K562 (cell line): ENCODE results near the gene CD226. TPM values are rescaled to one million over a fixed set of nuclear protein-coding genes. Genes with fewer than 3 reads are reported as not detected.

Experiments
- ATAC-seq: fragments of 200-7000 bp; cut with Tn5 transposase; 3 replicates; pipeline ENCODE4 v1.9.1; 2020; ENCODE audit warnings: moderate library complexity
- BruUV-seq: library from RNA; stranded (reverse); fragments of 400-500 nt; replicated peaks from 2 replicates; lab custom pipeline; 2021; lab: Mats Ljungman, UMichigan
- CTCF ChIA-PET: fragments of 300-600 bp; formaldehyde crosslinking; extraction: SDS; loops from one replicate; lab custom pipeline; 2021; ENCODE audit warnings: low intra/inter-chr PET ratio; lab: Yijun Ruan, JAX
- POLR2A ChIA-PET: fragments of 300-600, 350-650 bp; sonication (Branson Sonifier 250); formaldehyde crosslinking; extraction: SDS; loops from one replicate; lab custom pipeline; 2021; ENCODE audit warnings: antibody characterized with exemption, inconsistent platforms; lab: Yijun Ruan, JAX
- DNase-seq, 4 experiments: peaks; one replicate each; pipeline versions ENCODE4 v3.0.0 to v3.0.0-alpha.2; 2011 to 2018; ENCODE audit warnings: low spot score in 3 of 4, mixed read lengths in 3 of 4; ENCODE audit errors: extremely low read depth in 1 of 4
- FAIRE-seq: peaks from 2 replicates; lab custom pipeline; 2011; peaks lifted over from hg19 to GRCh38; lab: Jason Lieb, UNC
- H2AFZ ChIP-seq: 2 replicates; pipeline ENCODE4 v1.6.0; 2011; ENCODE audit warnings: low read depth, low read length, control low read depth, inconsistent platforms
- H3K27ac ChIP-seq: fragments of 200-600 bp; 3 replicates; pipeline ENCODE4 v1.8.0; 2011; ENCODE audit warnings: low read depth, mild to moderate bottlenecking, control low read depth, inconsistent platforms, low read length, moderate library complexity, mixed read lengths; ENCODE audit errors: extremely low read depth
- H3K27me3 ChIP-seq, 2 experiments: fragments of 300-600 bp in 1 of 2; 2 replicates in 1 of 2; 3 replicates in 1 of 2; pipeline versions ENCODE4 v1.6.0 to v1.8.0; 2011; ENCODE audit warnings: inconsistent platforms in 2 of 2, low read length in 2 of 2, mild to moderate bottlenecking in 1 of 2, mixed read lengths in 1 of 2, moderate library complexity in 1 of 2; ENCODE audit not compliant: control insufficient read depth in 2 of 2, insufficient read depth in 2 of 2
- H3K36me3 ChIP-seq: fragments of 300-600 bp; 3 replicates; pipeline ENCODE4 v1.8.0; 2011; ENCODE audit warnings: mild to moderate bottlenecking, low read length, inconsistent platforms; ENCODE audit not compliant: control insufficient read depth, insufficient read depth
- H3K4me1 ChIP-seq, 2 experiments: fragments of 200-600 bp in 1 of 2; replicated peaks in 1 of 2; 2 replicates in 1 of 2; 3 replicates in 1 of 2; pipeline versions ENCODE4 v1.5.1 to v1.8.0; 2011; ENCODE audit warnings: inconsistent platforms in 2 of 2, low read length in 2 of 2, mild to moderate bottlenecking in 1 of 2, mixed read lengths in 1 of 2, moderate library complexity in 1 of 2; ENCODE audit not compliant: control insufficient read depth in 2 of 2, insufficient read depth in 2 of 2
- H3K4me2 ChIP-seq: 2 replicates; pipeline ENCODE4 v1.6.1; 2011; ENCODE audit warnings: low read length, control low read depth, inconsistent platforms, mixed read lengths; ENCODE audit not compliant: insufficient read depth
- H3K4me3 ChIP-seq: fragments of 200-600 bp; sonication (generic), shearing (Covaris generic); 2 replicates; pipeline ENCODE4 v1.5.1; 2016; ENCODE audit warnings: control low read depth, inconsistent platforms
- H3K79me2 ChIP-seq: fragments of 200-600 bp; 3 replicates; pipeline ENCODE4 v1.8.0; 2011; ENCODE audit warnings: low read length, inconsistent platforms; ENCODE audit not compliant: control insufficient read depth, insufficient read depth
- H3K9ac ChIP-seq, 2 experiments: 2 replicates each; pipeline versions ENCODE4 v1.6.0 to v1.6.1; 2011; ENCODE audit warnings: low read depth in 2 of 2, low read length in 2 of 2, control low read depth in 1 of 2, inconsistent platforms in 1 of 2, mild to moderate bottlenecking in 1 of 2, mixed read lengths in 1 of 2; ENCODE audit not compliant: insufficient read depth in 1 of 2
- H3K9me1 ChIP-seq: one replicate; pipeline ENCODE4 v1.6.0; 2011; ENCODE audit warnings: inconsistent platforms, mild to moderate bottlenecking, low read length, moderate library complexity; ENCODE audit not compliant: control insufficient read depth, insufficient read depth
- H3K9me3 ChIP-seq: replicated peaks from 2 replicates; pipeline ENCODE4 v1.5.1; 2011; ENCODE audit warnings: low read depth, low read length, inconsistent platforms; ENCODE audit not compliant: control insufficient read depth, insufficient read depth
- H4K20me1 ChIP-seq: replicated peaks from 2 replicates; pipeline ENCODE4 v1.6.1; 2011; ENCODE audit warnings: low read length, inconsistent platforms, mixed read lengths; ENCODE audit not compliant: control insufficient read depth, insufficient read depth
- DACH1 ChIP-seq: fragments of 450-650 bp; IDR thresholded peaks from 2 replicates; pipeline ENCODE4 v1.6.1; 2018; ENCODE audit not compliant: partially characterized antibody
- RERE ChIP-seq: sonication (generic); formaldehyde crosslinking; IDR thresholded peaks from 2 replicates; pipeline ENCODE4 v1.8.0; 2023; ENCODE audit warnings: missing genetic modification reagents, mild to moderate bottlenecking, borderline replicate concordance
- VEZF1 ChIP-seq: fragments of 200-800 bp; sonication (Bioruptor generic); IDR thresholded peaks from 2 replicates; pipeline ENCODE4 v1.6.1; 2017; ENCODE audit warnings: missing genetic modification characterization, missing compliant biosample characterization
- ZNF780A ChIP-seq: fragments of 250-450 bp; sonication (Bioruptor Pico); IDR thresholded peaks from 2 replicates; pipeline ENCODE4 v1.5.0; 2021; ENCODE audit warnings: mild to moderate bottlenecking
- WGBS: fragments of 100-300 bp; shearing (Covaris generic); methylation state at CpG from one replicate; pipeline ENCODE4 v1.1.6; 2016; ENCODE audit warnings: low coverage, mixed read lengths; ENCODE audit not compliant: insufficient coverage; ENCODE audit errors: missing lambda C conversion rate; 5-methylcytosine and 5-hydroxymethylcytosine counted together
- in situ Hi-C: fragments of 300-500 bp; cut with MboI; formaldehyde crosslinking; loops from 4 replicates; pipeline ENCODE4 v1.15.0; 2018; ENCODE audit warnings: inconsistent platforms, mixed read lengths
- intact Hi-C: fragments of 100-400 bp; cut with micrococcal nuclease; formaldehyde crosslinking; loops from 2 replicates; pipeline ENCODE4 v1.14.2; 2022
- polyA plus RNA-seq, 8 experiments: library from polyadenylated mRNA; depleted of rRNA in 4 of 8; stranded (reverse) in 5 of 8; unstranded in 3 of 8; fragments of >200 nt; fragmentation: Nextera tagmentation in 2 of 8; fragmentation: Illumina TruSeq in 1 of 8; extraction: Ambion mirVana in 2 of 8; extraction: Trizol in 1 of 8; gene quantifications; 2 replicates each; pipeline versions ENCODE4 v1.2.1 to v1.2.3, GENCODE V29; 2011 to 2014; ENCODE audit warnings: inconsistent platforms in 1 of 8, missing spikeins in 1 of 8
- total RNA-seq, 7 experiments: library from RNA; depleted of rRNA in 6 of 7; stranded (reverse); fragments of >200 nt in 6 of 7; fragmentation: Illumina TruSeq in 2 of 7; extraction: Trizol in 2 of 7; gene quantifications; 2 replicates each; pipeline versions ENCODE4 v1.2.1 to v1.2.3, GENCODE V29; 2011 to 2021; ENCODE audit warnings: low replicate concordance in 1 of 7

The CD226 gene
- total and polyA plus RNA-seq, 9 of the 15 experiments (the other 6 are each of a cell fraction or from before 2014, with no cell fraction given) = 0.32 to 1.7 (median 0.80) TPM

GRCh38 chr18:69817335-69817940 is 130.2 kb downstream of the CD226 start (continued):
- TF ChIP-seq RERE (CRISPR knock-in tag) (no peak), ZNF780A (CRISPR knock-in tag) (no peak)

GRCh38 chr18:69814861-69815385 is 132.8 kb downstream of the CD226 start:
- in situ Hi-C loops = no loop called here
- CTCF ChIA-PET = no interaction called here
- no TSS peak for BruUV-seq
- Histone ChIP-seq H3K27ac (no peak overlapping the region), H3K4me1 (no peaks in the 10 kb centered on the region)
- TF ChIP-seq VEZF1 (CRISPR knock-in tag) (peak; percentile 37; the same call in 1 of the 2 replicates), DACH1 (no peak)
- TF ChIP-seq, all 486 proteins: peak for 1
- Histone ChIP-seq H3K27me3 (no peaks in the 10 kb centered on the region), H4K20me1 (no peaks in the 10 kb centered on the region), H3K36me3 (no peaks in the 10 kb centered on the region), H3K79me2 (no peaks in the 10 kb centered on the region), H3K9me1 (no peaks in the 10 kb centered on the region), H3K4me2 (no peak overlapping the region), H3K9me3 (no peaks in the 10 kb centered on the region), H3K4me3 (no peak overlapping the region), H3K9ac (no peak overlapping the region), H2AFZ (no peak overlapping the region)
- DNase-seq (no peak), FAIRE-seq (no peak), ATAC-seq (no peak)
- intact Hi-C loops = no loop called here
- POLR2A ChIA-PET = no interaction called here
- 0% methylated on average over 3 of the region's 4 CpGs for WGBS
